SHP77 treated with DMSO at 0.1 percent for 48 hours (cell line): Measurements from ENCODE around the gene ANKFN1.

ENCODE experiments used
- DNase-seq: peaks from one replicate; lab custom pipeline; 2025; lab: John Stamatoyannopoulos, UW

ANKFN1 gene

DNA sequence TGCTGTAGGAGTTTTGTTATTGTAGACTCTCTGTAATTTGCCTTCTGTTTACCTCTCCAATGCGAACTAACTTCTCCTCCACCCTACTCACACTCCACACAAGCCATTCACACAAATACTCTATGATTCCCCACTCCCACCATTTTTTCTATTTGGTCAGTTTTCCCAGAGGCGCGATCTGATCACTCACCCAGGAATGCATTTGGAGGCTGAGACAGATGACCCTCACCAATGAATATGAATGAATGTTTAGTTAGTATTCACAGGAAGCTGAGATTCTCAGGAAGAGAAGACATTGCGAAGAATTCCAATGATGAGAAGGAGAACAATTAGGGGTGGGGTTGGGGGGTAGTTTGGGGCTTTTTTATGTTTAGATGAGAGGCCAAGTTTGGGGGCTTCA lies 10.5 kb upstream of the ANKFN1 start:
- no peak for DNase-seq

DNA sequence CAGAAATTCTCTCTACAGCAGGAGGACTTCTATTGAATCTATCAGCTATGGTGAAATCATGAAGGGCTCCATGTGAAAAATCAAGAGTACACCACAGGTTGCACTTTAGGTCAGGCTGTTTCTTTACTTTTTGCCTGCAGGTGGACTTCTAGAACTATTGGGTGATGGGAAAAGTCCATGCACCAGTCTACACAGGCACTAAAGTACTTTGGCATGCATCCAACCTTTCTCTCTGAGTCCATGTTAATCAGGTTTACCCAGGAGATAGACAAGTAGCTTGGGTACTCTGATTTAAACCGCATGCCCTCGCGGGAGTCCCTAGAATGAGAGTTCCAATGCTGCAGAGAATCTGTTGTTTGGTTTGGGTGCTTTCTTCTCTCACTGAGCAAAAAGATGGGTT lies 9.1 kb upstream of the ANKFN1 start:
- DNase-seq, result no peak

- DNase-seq, result no peak
These were observed 6.7 kb upstream of the ANKFN1 start for GRCh38 chr17:56146534-56146933.

DNA sequence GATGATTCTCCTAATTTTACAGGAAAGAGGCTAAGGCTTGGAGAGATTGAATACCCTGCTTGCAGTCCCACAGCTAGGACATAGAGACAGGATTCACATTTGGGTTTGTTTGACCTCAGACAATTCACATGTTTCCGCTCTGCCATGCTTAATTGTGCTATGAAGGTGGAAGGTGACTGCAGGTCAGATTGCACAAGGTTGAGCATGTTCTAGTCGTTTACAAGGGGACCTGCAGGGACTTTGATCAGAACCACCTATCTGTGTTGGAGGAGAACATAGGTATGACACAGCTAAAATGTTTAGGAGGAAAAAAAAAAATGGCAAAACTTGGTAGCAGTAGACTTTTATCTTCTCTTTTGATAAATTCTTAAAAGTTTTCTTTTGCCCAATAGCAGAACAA lies 4.9 kb upstream of the ANKFN1 start:
- no peak for DNase-seq

GRCh38 chr17:56149266-56150036 lies 3.8 kb upstream of the ANKFN1 start:
- DNase-seq, result no peak

DNA sequence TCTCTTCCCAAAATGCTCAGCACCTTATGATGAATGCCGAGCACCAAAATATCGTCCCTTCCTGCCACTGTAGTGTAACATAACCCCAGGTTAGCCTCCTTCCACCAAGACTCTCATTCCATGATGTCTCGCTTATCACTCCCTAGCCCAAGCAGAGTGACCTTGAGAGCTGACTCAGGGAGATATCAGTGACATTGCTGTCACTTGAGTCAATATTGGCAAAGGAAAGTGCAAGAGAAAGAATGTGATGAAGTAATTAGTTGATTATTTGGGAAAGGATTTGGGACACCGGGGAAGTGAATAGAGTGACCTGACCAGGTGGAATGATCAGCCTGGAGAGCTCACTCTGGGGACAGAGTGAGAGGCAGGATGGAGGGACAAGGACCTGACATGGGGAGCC lies 2.6 kb upstream of the ANKFN1 start:
- no peak for DNase-seq

GRCh38 chr17:56157845-56158244 lies 4.6 kb downstream of the ANKFN1 start:
- DNase-seq, result no peak

DNA sequence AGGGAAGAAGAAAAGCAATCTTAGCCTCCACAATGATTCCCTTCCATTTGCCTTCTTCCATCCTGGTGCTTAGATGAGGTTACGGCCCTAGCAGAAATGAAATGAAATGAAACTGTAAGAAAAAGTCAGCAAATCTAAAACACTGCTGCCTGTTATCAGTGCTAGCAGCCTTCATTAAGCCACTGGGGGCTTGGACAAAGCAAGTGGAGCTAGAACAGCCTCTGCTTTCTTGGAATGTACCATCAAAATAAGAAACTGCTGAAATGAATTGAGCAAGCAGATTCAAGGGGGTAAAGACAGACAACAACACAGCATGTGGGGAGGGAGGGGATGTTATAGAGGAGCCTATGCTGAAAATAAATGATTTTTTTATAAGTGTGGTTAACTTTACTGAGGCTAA lies 5.1 kb downstream of the ANKFN1 start:
- DNase-seq, result no peak

- DNase-seq, result no peak
These were observed 5.9 kb downstream of the ANKFN1 start for GRCh38 chr17:56158915-56159825.

DNA sequence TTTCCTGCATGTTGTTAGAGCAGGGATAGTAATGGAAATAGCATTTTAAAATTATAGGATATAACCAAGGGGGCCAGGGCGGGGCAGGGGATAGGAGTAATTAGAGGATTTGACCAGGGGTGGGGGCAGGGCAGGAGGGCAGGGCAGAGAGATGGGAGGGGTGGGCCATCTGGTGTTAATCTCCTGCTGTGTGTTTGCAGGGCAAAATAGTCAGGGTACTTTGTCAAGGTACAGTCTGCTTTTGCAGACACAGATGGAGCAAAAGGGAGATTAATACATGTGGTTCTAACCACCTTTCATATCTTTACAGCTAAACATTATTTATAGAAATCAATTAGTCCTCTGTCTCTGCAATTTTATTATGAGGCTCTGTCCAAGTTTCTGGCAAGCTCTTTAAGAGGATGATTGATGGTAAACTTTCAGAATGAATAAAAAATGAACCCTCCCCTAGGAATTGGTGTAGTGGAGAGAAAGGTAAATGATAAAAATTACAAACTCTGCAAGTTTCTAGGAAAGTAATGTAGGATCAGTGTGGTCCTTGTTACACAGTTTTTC lies 6.6 kb downstream of the ANKFN1 start:
- DNase-seq, result no peak

GRCh38 chr17:56160422-56160821 lies 7.1 kb downstream of the ANKFN1 start:
- no peak for DNase-seq

DNA sequence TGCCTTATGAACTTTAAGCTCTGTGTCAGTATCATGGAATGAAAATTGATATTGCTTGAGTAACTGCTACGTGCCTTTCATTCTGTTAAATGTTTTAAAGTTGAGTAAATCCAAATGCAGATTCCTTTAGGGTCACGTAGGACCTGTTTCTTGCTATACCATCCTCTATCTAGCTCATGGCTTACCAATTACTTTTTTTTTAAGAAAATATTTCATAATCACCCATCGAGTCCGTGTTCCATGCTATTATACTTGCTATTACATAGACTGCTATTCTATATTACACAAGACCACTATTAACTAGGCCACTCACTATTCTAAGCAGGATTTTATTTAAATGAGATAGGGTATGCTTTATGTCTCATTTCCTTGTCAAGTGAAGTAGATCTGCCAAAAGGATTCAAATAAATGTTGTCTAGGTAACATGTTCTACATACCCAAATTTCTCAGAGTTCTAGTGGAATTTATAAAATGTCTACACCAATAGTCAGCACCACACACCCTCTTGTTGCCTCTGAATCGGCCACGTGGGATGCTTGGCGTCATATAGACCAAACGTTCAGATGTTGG lies 11.9 kb downstream of the ANKFN1 start:
- DNase-seq, result no peak

DNA sequence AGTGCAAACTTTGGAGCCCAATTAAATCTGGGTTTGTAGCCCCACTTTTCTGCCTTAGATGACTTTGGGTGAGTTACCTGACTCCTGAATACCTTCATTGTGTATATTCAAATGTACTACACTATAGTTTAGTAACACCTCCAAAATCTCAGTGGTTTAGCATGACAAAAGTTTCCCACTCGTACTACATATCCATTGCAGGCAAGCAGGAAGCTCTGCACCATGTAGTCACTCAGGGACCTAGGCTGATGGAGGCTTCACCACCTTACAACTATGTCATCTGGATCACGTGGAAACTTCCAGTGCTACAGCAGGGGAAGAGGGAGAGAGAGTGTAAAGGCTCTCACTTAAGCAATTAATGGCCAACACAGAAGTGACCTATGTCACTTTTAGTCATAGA lies 14.2 kb downstream of the ANKFN1 start:
- no peak for DNase-seq

- DNase-seq, result no peak
These were observed 16.3 kb downstream of the ANKFN1 start for GRCh38 chr17:56169621-56170020.

DNA sequence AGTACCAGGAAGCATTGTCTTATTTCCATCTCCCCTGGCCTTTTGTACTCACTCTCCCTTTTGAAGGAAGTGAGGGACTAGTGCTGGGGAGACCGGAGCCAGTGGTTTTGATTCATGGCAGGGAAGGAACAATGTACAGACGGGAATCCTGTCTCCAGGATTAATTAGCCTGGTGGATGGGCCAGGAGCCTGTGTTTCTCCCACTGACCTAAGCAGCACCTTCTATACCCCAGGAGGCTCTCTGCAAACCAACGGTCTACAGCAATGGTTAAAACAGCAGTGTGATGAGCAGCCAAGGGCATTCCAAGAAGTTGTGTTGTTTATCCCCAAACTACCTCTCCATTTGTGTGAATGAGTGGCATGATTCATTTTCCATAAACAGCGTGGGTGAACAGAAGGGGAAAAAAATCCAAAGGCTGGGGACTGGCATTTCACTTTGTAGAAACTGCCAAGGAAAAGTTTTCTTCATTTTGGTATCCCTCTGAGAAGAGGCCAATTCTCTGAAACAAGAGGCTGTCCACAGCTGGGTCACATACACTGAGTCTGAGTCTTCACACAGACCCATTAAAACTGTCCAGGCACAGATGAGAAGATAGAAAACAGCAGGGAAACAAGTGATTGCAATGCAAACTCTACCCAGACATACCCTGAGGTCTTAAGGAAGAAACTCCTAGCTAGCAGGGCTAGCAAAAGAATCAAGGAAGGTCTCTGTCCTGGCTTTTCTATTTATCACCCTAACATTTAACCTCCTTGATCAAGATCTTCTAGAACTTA lies 18.1 kb downstream of the ANKFN1 start:
- no peak for DNase-seq

DNA sequence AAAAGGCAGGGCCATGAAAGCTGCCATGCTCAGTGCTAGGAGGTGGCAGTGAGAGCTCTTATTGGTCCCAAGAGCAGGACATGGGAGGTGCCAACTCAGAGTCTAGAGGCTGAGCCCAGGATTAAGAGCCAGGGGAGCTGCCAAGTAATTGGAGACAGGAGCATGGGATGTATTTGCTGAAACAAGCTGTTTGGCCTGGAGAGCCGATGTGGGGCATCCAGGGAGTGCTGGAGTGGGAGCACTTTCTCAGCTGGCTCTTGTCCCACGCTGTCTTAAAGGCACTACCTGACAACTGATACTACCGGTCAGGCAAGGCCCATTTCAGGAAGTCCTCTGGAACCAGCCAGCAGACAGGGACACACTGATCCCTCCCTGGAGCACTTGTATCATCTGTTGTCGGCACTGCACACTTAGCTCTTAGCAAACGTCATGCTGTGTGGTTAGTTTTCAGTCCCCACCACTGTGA lies 19.3 kb downstream of the ANKFN1 start:
- no peak for DNase-seq

DNA sequence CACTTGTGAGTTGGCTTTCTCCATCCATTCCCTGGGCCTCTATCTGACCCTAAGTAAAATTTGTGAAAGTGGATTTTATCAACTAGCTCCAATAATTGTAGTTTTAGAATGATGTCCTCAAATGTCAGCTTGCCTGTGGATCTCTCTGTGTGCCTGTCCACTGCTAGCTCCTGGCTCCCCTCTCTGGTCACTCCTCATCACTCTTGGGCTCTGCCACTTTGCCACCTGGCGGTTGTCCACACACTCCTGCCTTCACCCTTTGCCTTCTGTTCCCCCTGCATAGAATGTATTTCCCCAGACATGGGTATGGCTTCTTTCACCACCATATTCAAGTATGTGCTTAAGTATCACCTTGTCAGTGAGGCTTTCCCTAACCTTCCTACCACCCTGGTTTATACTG lies 19.8 kb downstream of the ANKFN1 start:
- no peak for DNase-seq

DNA sequence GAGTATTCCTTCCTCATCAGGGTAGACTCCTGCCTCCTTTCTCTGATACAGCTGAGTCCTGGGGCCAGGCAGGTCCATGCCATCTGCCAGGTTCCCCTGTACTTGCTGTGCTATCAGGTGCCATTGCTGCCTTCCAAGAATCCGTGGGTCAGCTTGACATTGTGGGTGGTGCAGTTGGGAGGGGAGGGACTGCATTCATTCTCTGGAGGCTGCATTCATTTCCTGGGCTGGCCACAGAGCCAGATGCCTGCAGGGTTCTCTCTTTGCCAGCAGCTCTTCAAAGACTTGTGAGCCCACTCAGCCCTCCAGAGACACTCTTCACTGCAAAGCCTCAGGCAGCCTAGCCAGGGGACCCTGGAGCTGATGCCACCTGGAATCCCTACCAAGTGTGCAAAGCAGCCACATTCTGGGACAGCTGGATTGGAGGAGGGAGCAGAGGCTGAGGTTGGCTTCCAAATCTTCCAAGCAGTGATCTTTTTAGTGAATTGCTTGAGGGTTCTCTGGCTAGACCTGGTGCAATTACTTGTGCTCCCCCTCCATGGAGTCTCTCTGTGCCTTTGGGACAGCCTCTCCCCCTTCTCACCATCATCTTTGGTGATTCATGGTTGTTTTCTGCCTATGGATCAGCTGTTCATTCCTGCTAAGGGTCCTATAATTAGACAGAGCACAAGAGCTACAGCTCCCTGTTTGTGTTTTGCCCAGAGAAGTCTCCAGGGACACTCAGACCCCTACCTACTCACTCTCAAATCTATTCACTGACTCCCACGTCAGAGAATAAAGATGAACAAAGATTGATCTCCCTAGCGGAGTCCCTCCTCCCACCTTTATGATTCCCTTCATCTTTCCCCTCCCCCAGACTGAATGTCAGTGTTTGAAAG lies 20.9 kb downstream of the ANKFN1 start:
- DNase-seq, result no peak

GRCh38 chr17:56175299-56175955 lies 22.2 kb downstream of the ANKFN1 start:
- DNase-seq, result no peak

DNA sequence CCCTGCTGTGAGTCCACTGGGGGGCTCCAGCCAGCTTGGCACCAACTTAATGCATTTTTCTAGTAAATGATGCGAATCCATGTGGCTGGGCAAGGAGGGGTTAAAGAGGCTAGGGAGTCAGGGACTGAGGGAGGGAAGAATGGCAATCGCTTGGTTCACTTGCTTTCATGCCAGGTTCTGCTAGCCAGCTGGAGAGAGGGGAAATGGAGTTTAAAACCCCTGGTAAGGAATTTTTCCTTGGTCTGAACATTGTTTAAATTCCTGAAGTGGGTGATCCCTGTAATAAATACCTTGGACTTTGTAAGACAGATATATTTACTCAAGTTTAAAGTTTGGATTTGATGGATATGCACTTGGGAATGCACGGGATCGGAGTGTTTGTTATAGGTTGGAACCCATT lies 22.8 kb downstream of the ANKFN1 start:
- DNase-seq, result no peak
